H1 (cell line): ENCODE measurements around the gene OSTF1. TPM values are rescaled to one million over a fixed set of nuclear protein-coding genes. Genes with fewer than 3 reads are reported as not detected.

ENCODE experiments used
- CTCF ChIA-PET: fragments of 300-600 bp; sonication (Branson Sonifier 250); formaldehyde crosslinking; loops from one replicate; lab custom pipeline; 2021; ENCODE audit not compliant: partially characterized antibody; lab: Charles Lee
- POLR2A ChIA-PET: fragments of 300-600 bp; sonication (Branson Sonifier 250); formaldehyde crosslinking; loops from one replicate; lab custom pipeline; 2021; ENCODE audit warnings: inconsistent platforms; ENCODE audit not compliant: partially characterized antibody; lab: Charles Lee
- DNase-seq, 2 experiments: peaks; one replicate each; pipeline versions ENCODE4 v3.0.0 to v3.0.0-alpha.2; 2010 to 2022; ENCODE audit warnings: low spot score in 2 of 2, low read depth in 1 of 2, mixed read lengths in 1 of 2
- FAIRE-seq: peaks from 2 replicates; lab custom pipeline; 2011; peaks lifted over from hg19 to GRCh38; lab: Jason Lieb, UNC
- H2AFZ ChIP-seq: 2 replicates; pipeline ENCODE4 v1.8.1; 2012; ENCODE audit warnings: low read length, inconsistent platforms
- H2AK5ac ChIP-seq: 2 replicates; pipeline ENCODE4 v1.6.1; 2013; ENCODE audit warnings: low read depth, low read length
- H2BK120ac ChIP-seq: replicated peaks from 2 replicates; pipeline ENCODE3; 2013; ENCODE audit warnings: low read depth, low read length, inconsistent platforms
- H2BK12ac ChIP-seq: 2 replicates; pipeline ENCODE4 v1.6.1; 2013; ENCODE audit warnings: low read depth, low read length
- H2BK15ac ChIP-seq: 2 replicates; pipeline ENCODE4 v1.6.1; 2013; ENCODE audit warnings: low read length
- H2BK20ac ChIP-seq: 2 replicates; pipeline ENCODE4 v1.6.1; 2013; ENCODE audit warnings: low read length
- H2BK5ac ChIP-seq: 2 replicates; pipeline ENCODE4 v1.6.1; 2013; ENCODE audit warnings: low read depth, low read length
- H3K14ac ChIP-seq: 2 replicates; pipeline ENCODE4 v1.6.1; 2013; ENCODE audit warnings: inconsistent platforms; ENCODE audit not compliant: insufficient read length
- H3K18ac ChIP-seq: 2 replicates; pipeline ENCODE4 v1.6.1; 2013; ENCODE audit warnings: low read length; ENCODE audit errors: extremely low read depth
- H3K23ac ChIP-seq: 2 replicates; pipeline ENCODE4 v1.6.1; 2013; ENCODE audit warnings: inconsistent platforms; ENCODE audit not compliant: insufficient read length
- H3K23me2 ChIP-seq: 2 replicates; pipeline ENCODE4 v1.6.1; 2013; ENCODE audit warnings: low read depth, low read length
- H3K27ac ChIP-seq: 2 replicates; pipeline ENCODE4 v1.6.1; 2011; ENCODE audit warnings: low read depth, low read length, inconsistent platforms
- H3K27me3 ChIP-seq, 4 experiments: replicated peaks in 1 of 4; 1 replicate in 1 of 4; 2 replicates in 3 of 4; pipeline versions ENCODE4 v1.6.1 to v1.8.1; 2011 to 2013; ENCODE audit warnings: low read length in 3 of 4, mild to moderate bottlenecking in 3 of 4, inconsistent platforms in 2 of 4, mixed read lengths in 2 of 4, moderate library complexity in 1 of 4; ENCODE audit not compliant: control insufficient read depth in 3 of 4, insufficient read depth in 3 of 4; ENCODE audit errors: extremely low read depth in 1 of 4
- H3K36me3 ChIP-seq, 4 experiments: 2 replicates each; pipeline versions ENCODE4 v1.6.1 to v1.8.1; 2011 to 2013; ENCODE audit warnings: mild to moderate bottlenecking in 4 of 4, low read length in 3 of 4, moderate library complexity in 2 of 4, control low read depth in 1 of 4, inconsistent platforms in 1 of 4; ENCODE audit not compliant: insufficient read depth in 4 of 4, control insufficient read depth in 2 of 4
- H3K4ac ChIP-seq: replicated peaks from 2 replicates; pipeline ENCODE3; 2013; ENCODE audit warnings: low read length, low read depth, mixed read lengths, inconsistent platforms; ENCODE audit not compliant: insufficient read length
- H3K4me1 ChIP-seq, 4 experiments: replicated peaks in 1 of 4; 1 replicate in 1 of 4; 2 replicates in 3 of 4; pipeline versions ENCODE4 v1.6.1 to v1.8.1; 2011 to 2013; ENCODE audit warnings: low read length in 3 of 4, inconsistent platforms in 2 of 4, mixed read lengths in 1 of 4; ENCODE audit not compliant: insufficient read depth in 4 of 4, control insufficient read depth in 3 of 4
- H3K4me2 ChIP-seq, 2 experiments: 2 replicates each; pipeline versions ENCODE4 v1.6.1 to v1.8.1; 2011 to 2013; ENCODE audit warnings: low read depth in 2 of 2, low read length in 2 of 2, control low read depth in 1 of 2, inconsistent platforms in 1 of 2, mild to moderate bottlenecking in 1 of 2; ENCODE audit not compliant: insufficient read depth in 1 of 2
- H3K4me3 ChIP-seq, 4 experiments: fragments of 200-600, 300-600 bp in 1 of 4; sonication (generic), shearing (Covaris generic), sonication (Bioruptor Twin) in 1 of 4; 2 replicates each; pipeline versions ENCODE4 v1.5.1 to v1.8.1; 2011 to 2016; ENCODE audit warnings: low read length in 4 of 4, low read depth in 3 of 4, control low read depth in 2 of 4, inconsistent platforms in 2 of 4, mild to moderate bottlenecking in 2 of 4, mixed read lengths in 1 of 4, moderate library complexity in 1 of 4; ENCODE audit not compliant: insufficient read depth in 2 of 4; ENCODE audit errors: extremely low read depth in 1 of 4
- H3K56ac ChIP-seq: replicated peaks from 2 replicates; pipeline ENCODE3; 2013; ENCODE audit warnings: low read depth, mild to moderate bottlenecking, mixed read lengths, low read length, inconsistent platforms; ENCODE audit not compliant: insufficient read length
- H3K79me1 ChIP-seq: 2 replicates; pipeline ENCODE4 v1.6.1; 2013; ENCODE audit warnings: low read depth, low read length, control low read depth
- H3K79me2 ChIP-seq, 2 experiments: 2 replicates each; pipeline versions ENCODE4 v1.6.1 to v1.8.1; 2012 to 2013; ENCODE audit warnings: low read length in 2 of 2, mild to moderate bottlenecking in 2 of 2, inconsistent platforms in 1 of 2; ENCODE audit not compliant: insufficient read depth in 2 of 2, control insufficient read depth in 1 of 2
- H3K9ac ChIP-seq, 4 experiments: replicated peaks in 1 of 4; 1 replicate in 1 of 4; 2 replicates in 3 of 4; pipeline versions ENCODE4 v1.6.1 to v1.8.1; 2011 to 2013; ENCODE audit warnings: low read depth in 3 of 4, low read length in 3 of 4, control low read depth in 2 of 4, mild to moderate bottlenecking in 2 of 4, moderate library complexity in 2 of 4, inconsistent platforms in 1 of 4; ENCODE audit errors: extremely low read depth in 1 of 4
- H3K9me3 ChIP-seq, 2 experiments: 2 replicates each; pipeline versions ENCODE4 v1.6.1 to v1.8.1; 2012 to 2013; ENCODE audit warnings: mild to moderate bottlenecking in 2 of 2, moderate library complexity in 2 of 2, control low read depth in 1 of 2, inconsistent platforms in 1 of 2, low read depth in 1 of 2, low read length in 1 of 2, mixed read lengths in 1 of 2; ENCODE audit not compliant: insufficient read depth in 2 of 2
- H4K20me1 ChIP-seq, 2 experiments: replicated peaks in 1 of 2; 2 replicates each; pipeline versions ENCODE3 to v1.8.1; 2011 to 2013; ENCODE audit warnings: inconsistent platforms in 2 of 2, low read length in 2 of 2, mild to moderate bottlenecking in 1 of 2; ENCODE audit not compliant: insufficient read depth in 2 of 2, control insufficient read depth in 1 of 2
- H4K5ac ChIP-seq: 2 replicates; pipeline ENCODE4 v1.6.1; 2013; ENCODE audit warnings: low read length, low read depth, mixed read lengths, inconsistent platforms; ENCODE audit not compliant: insufficient read length
- H4K8ac ChIP-seq: 2 replicates; pipeline ENCODE4 v1.8.0; 2013; ENCODE audit warnings: mild to moderate bottlenecking, moderate library complexity, low read length, inconsistent platforms; ENCODE audit not compliant: insufficient read depth; ENCODE audit errors: extremely low read depth
- H4K91ac ChIP-seq: replicated peaks from 2 replicates; pipeline ENCODE3; 2013; ENCODE audit warnings: low read length, mixed read lengths, inconsistent platforms; ENCODE audit not compliant: insufficient read length
- E2F6 ChIP-seq: IDR thresholded peaks from 2 replicates; pipeline ENCODE4 v1.6.1; 2012; ENCODE audit warnings: inconsistent platforms
- EGR1 ChIP-seq: IDR thresholded peaks from 2 replicates; pipeline ENCODE4 v1.6.1; 2011; ENCODE audit warnings: low read depth, low read length, borderline replicate concordance
- GABPA ChIP-seq: IDR thresholded peaks from 2 replicates; pipeline ENCODE4 v1.6.1; 2011; ENCODE audit warnings: mild to moderate bottlenecking, low read length, moderate library complexity, borderline replicate concordance; ENCODE audit not compliant: insufficient read depth
- HDAC2 ChIP-seq, 2 experiments: fragments of 300-600 bp in 1 of 2; sonication (generic) in 1 of 2; IDR thresholded peaks; 2 replicates each; pipeline ENCODE4 v1.6.1; 2011 to 2012; ENCODE audit warnings: low read depth in 2 of 2, low read length in 2 of 2, mild to moderate bottlenecking in 2 of 2, moderate library complexity in 2 of 2, borderline replicate concordance in 1 of 2, inconsistent platforms in 1 of 2
- KDM1A ChIP-seq: fragments of 200-600, 300-600 bp; sonication (generic); IDR thresholded peaks from 2 replicates; pipeline ENCODE4 v1.7.1; 2016; ENCODE audit warnings: mild to moderate bottlenecking, low read length, borderline replicate concordance
- RBBP5 ChIP-seq: IDR thresholded peaks from 2 replicates; pipeline ENCODE4 v1.7.1; 2012; ENCODE audit warnings: low read depth, mild to moderate bottlenecking, inconsistent platforms, low read length, moderate library complexity, borderline replicate concordance
- RXRA ChIP-seq: IDR thresholded peaks from 2 replicates; pipeline ENCODE4 v1.6.1; 2011; ENCODE audit warnings: low read depth, mild to moderate bottlenecking, low read length, moderate library complexity; ENCODE audit not compliant: insufficient read depth
- SIN3A ChIP-seq, 2 experiments: IDR thresholded peaks in 1 of 2; conservative IDR thresholded peaks in 1 of 2; 2 replicates each; pipeline ENCODE4 v1.6.1; 2011 to 2012; ENCODE audit warnings: low read length in 2 of 2, improper control_type of control experiment in 1 of 2, low read depth in 1 of 2, mild to moderate bottlenecking in 1 of 2
- SP1 ChIP-seq: IDR thresholded peaks from 2 replicates; pipeline ENCODE4 v1.6.1; 2011; ENCODE audit warnings: low read depth, low read length
- TAF1 ChIP-seq: IDR thresholded peaks from 2 replicates; pipeline ENCODE4 v1.6.1; 2011; ENCODE audit warnings: mild to moderate bottlenecking, low read depth, low read length
- USF2 ChIP-seq: IDR thresholded peaks from 2 replicates; pipeline ENCODE4 v1.6.1; 2011; ENCODE audit warnings: low read length, improper control_type of control experiment
- YY1 ChIP-seq: IDR thresholded peaks from 2 replicates; pipeline ENCODE4 v1.6.1; 2011; ENCODE audit warnings: low read depth, mild to moderate bottlenecking, low read length
- WGBS, 2 experiments: shearing (Covaris generic) in 1 of 2; methylation state at CpG; one replicate each; pipeline versions ENCODE4 v1.1.6 to v1.1.7; 2013 to 2015; ENCODE audit warnings: low lambda C conversion rate in 2 of 2, mixed read lengths in 2 of 2, inconsistent platforms in 1 of 2, low coverage in 1 of 2, missing lambda C conversion rate in 1 of 2; ENCODE audit not compliant: insufficient replicate concordance in 2 of 2, insufficient coverage in 1 of 2, insufficient read length in 1 of 2; ENCODE audit errors: extremely low coverage in 1 of 2, missing lambda C conversion rate in 1 of 2; 5-methylcytosine and 5-hydroxymethylcytosine counted together
- polyA plus RNA-seq, 7 experiments: library from polyadenylated mRNA; depleted of rRNA in 3 of 7; stranded (reverse) in 5 of 7; unstranded in 2 of 7; fragments of >200 nt in 5 of 7; fragments of 200-250 nt in 2 of 7; gene quantifications; 1 replicate in 5 of 7; 2 replicates in 1 of 7; 4 replicates in 1 of 7; pipeline versions ENCODE4 v1.2.1 to v1.2.3, GENCODE V29; 2011 to 2013; ENCODE audit warnings: missing spikeins in 2 of 7, mixed read lengths in 2 of 7
- total RNA-seq: library from RNA; stranded (reverse); fragmentation: NEBNext Ultra II Directional; extraction: Animal tissue kit (Norgen Biotek cat#: 25700); gene quantifications from 2 replicates; pipeline ENCODE4 v1.2.1, GENCODE V29; 2021

Gene OSTF1
- total and polyA plus RNA-seq, 2 of the 8 experiments (the other 6 are each of a cell fraction or from before 2014, with no cell fraction given), result 5.0 to 18.9 TPM

GRCh38 chr9:75183306-75183705 lies 95.0 kb downstream of the OSTF1 start:
- WGBS, 2 experiments, result 91% methylated on average over 9 of the region's 9 CpGs; no CpG with 5 or more reads in 1 of the 2 experiments
- FAIRE-seq, result no peak
- Histone ChIP-seq H4K5ac (no peak overlapping the region), H3K14ac (no peak overlapping the region), H4K20me1 (peaks cover 0 to 1% of the 10 kb centered on the region in 2 experiments), H3K56ac (no peak overlapping the region), H3K23me2 (no peaks in the 10 kb centered on the region), H3K18ac (no peak overlapping the region), H2BK5ac (no peak overlapping the region), H3K27me3 (no peaks in the 10 kb centered on the region), H3K4me3 (no peak overlapping the region), H4K91ac (no peak overlapping the region), H2AFZ (no peak overlapping the region), H3K23ac (no peak overlapping the region), H2BK120ac (no peak overlapping the region), H3K4me2 (no peak overlapping the region), H2AK5ac (no peak overlapping the region), H3K27ac (no peak overlapping the region), H2BK12ac (no peak overlapping the region), H4K8ac (no peak overlapping the region), H3K79me1 (no peaks in the 10 kb centered on the region), H3K9ac (no peak overlapping the region), H3K4me1 (no peaks in the 10 kb centered on the region), H2BK15ac (no peak overlapping the region), H3K79me2 (no peaks in the 10 kb centered on the region), H3K4ac (no peak overlapping the region), H3K36me3 (no peaks in the 10 kb centered on the region), H3K9me3 (no peaks in the 10 kb centered on the region), H2BK20ac (no peak overlapping the region)
- ChIA-PET POLR2A (no interaction called here), CTCF (interaction anchor here (0.6 to 5.4 kb wide), 8 partner anchors 10 to 1119 kb away, joined by 3 to 61 read pairs (median 3); no protein-coding TSS in a partner anchor)
- no peak for DNase-seq
- TF ChIP-seq SIN3A (conservative IDR thresholded peaks at IDR 0.05 in 1 of 2, IDR thresholded peaks at IDR 0.05 in 1 of 2; ENCODE audit: low read depth in 1 of 2, low read length in 2 of 2), result no peak
- no peak for TF ChIP-seq YY1
- TF ChIP-seq HDAC2 (IDR thresholded peaks at IDR 0.05; ENCODE audit: borderline replicate concordance in 1 of 2, low read depth in 2 of 2, low read length in 2 of 2), result no peak
- TF ChIP-seq GABPA, result no peak
- no peak for TF ChIP-seq SP1
- no peak for TF ChIP-seq RBBP5
- TF ChIP-seq KDM1A, result no peak
- TF ChIP-seq USF2, result no peak
- TF ChIP-seq RXRA, result no peak
- no peak for TF ChIP-seq E2F6
- no peak for TF ChIP-seq TAF1
- no peak for TF ChIP-seq EGR1
